ENCODE results near the gene CNDP2.
A peak's percentile ranks its signal among the peaks of the same experiment; 100 is the strongest.

The CNDP2 gene

DNA sequence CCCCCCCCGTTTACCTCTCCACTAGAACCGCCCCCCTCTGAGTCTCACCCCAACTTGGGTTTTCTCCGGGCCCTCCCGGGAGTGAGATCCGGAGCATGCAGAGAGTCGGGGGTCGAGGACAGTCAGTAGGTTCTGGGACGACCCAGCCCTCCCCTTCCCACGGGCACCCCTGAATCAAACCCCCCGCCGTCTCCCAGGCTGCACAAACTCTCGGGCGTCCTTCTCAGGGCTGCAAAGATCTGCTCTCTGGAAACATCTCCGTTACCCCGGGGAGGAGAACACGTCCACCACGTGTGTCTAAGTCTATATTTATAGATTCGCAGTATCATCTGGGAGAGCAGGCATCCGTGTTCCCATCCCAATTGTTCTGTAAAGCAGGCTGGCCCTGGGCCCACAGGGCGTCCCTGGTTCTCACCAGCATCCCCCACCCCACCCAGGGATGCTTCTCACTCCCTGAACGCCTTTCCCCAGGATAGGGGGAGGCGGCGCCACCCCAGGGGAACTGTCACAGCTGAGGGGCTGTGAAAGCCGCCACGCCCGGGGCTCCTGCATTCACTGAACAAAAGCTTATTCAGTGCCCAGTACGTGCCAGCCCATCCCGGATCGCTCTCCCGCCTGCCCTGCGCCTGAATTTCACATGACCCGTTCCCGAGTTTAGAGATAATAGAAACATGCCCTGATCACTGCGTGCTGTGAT lies 38.3 kb upstream of the CNDP2 start:
- DNase-seq (ENCODE audit: low read depth): no peak
- TF ChIP-seq, protein P1, sequence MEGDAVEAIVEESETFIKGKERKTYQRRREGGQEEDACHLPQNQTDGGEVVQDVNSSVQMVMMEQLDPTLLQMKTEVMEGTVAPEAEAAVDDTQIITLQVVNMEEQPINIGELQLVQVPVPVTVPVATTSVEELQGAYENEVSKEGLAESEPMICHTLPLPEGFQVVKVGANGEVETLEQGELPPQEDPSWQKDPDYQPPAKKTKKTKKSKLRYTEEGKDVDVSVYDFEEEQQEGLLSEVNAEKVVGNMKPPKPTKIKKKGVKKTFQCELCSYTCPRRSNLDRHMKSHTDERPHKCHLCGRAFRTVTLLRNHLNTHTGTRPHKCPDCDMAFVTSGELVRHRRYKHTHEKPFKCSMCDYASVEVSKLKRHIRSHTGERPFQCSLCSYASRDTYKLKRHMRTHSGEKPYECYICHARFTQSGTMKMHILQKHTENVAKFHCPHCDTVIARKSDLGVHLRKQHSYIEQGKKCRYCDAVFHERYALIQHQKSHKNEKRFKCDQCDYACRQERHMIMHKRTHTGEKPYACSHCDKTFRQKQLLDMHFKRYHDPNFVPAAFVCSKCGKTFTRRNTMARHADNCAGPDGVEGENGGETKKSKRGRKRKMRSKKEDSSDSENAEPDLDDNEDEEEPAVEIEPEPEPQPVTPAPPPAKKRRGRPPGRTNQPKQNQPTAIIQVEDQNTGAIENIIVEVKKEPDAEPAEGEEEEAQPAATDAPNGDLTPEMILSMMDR (conservative IDR thresholded peaks at IDR 0.05; ENCODE audit: low read length): no peak
- H3K4me3 ChIP-seq (ENCODE audit: low read length): no peak overlapping the region

- DNase-seq (ENCODE audit: low read depth): no peak
- H3K4me3 ChIP-seq (ENCODE audit: low read length): no peak overlapping the region
- TF ChIP-seq, protein P1 (conservative IDR thresholded peaks at IDR 0.05; ENCODE audit: low read length): peak; percentile 28; the same call in 1 of the 2 replicates
Observed at GRCh38 chr18:74459889-74460288, 36.3 kb upstream of the CNDP2 start.

DNA sequence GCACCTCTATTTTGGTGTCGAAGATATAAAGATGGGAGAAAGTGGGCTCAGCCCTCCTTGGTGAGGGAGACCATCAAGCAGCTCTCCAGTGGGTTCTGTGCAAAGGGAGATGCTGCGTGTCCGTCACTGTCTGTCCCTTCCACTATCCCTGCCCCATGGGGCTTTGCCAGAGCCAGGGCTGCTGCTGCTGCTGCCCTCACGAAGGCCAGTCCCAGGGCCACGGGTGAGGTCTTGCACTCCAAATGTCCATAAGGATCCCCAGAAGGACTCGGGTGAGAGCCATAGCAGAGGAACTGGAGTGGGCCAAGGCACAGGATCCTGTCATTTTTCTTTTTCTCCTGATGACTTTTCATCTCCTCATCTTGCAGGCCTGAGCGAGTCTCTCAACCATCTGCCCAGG lies 35.3 kb upstream of the CNDP2 start:
- TF ChIP-seq, protein P1 (conservative IDR thresholded peaks at IDR 0.05; ENCODE audit: low read length): no peak
- no peak for DNase-seq (ENCODE audit: low read depth)
- no peak overlapping the region for H3K4me3 ChIP-seq (ENCODE audit: low read length)

GRCh38 chr18:74463254-74463653 lies 32.9 kb upstream of the CNDP2 start:
- no peak for DNase-seq (ENCODE audit: low read depth)
- TF ChIP-seq, protein P1 (conservative IDR thresholded peaks at IDR 0.05; ENCODE audit: low read length): no peak
- H3K4me3 ChIP-seq (ENCODE audit: low read length): no peak overlapping the region

DNA sequence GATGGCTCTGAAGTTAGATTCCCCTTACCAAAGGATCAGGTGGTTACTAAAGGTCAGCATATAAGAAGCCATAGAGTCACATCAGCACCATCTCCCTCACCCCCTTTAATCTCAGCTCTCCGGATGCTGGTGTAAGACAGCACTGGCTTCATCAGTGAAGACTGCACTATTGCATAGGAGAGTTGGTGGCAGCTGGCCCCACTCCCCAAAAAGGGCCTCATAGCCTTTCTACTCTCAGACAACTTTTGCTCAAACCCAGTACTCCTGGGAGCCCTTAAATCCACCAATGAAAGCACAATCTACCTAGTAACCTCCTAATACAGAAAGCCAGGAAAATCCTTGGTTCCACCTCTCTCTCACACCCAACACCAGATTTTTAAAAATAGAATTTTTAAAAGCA lies 32.2 kb upstream of the CNDP2 start:
- TF ChIP-seq, protein P1 (conservative IDR thresholded peaks at IDR 0.05; ENCODE audit: low read length): no peak
- H3K4me3 ChIP-seq (ENCODE audit: low read length): no peak overlapping the region
- DNase-seq (ENCODE audit: low read depth): no peak

DNA sequence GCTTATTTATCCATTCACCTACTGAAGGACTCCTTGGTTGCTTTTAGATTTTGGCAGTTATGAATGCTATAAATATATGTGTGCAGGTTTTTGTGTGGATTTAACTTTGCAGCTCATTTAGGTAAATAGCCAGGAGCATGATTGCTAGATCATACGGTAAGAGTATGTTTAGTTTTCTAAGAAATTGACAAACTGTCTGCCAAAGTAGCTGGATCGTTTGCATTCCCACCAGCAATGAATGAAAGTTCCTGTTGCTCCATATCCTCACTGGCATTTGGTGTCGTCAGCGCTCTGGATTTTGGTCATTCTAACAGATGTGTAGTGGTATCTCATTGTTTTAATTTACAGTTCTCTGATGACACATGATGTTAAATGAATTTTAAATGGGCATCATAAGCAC lies 30.4 kb upstream of the CNDP2 start:
- TF ChIP-seq, protein P1 (conservative IDR thresholded peaks at IDR 0.05; ENCODE audit: low read length): no peak
- no peak overlapping the region for H3K4me3 ChIP-seq (ENCODE audit: low read length)
- no peak for DNase-seq (ENCODE audit: low read depth)

DNA sequence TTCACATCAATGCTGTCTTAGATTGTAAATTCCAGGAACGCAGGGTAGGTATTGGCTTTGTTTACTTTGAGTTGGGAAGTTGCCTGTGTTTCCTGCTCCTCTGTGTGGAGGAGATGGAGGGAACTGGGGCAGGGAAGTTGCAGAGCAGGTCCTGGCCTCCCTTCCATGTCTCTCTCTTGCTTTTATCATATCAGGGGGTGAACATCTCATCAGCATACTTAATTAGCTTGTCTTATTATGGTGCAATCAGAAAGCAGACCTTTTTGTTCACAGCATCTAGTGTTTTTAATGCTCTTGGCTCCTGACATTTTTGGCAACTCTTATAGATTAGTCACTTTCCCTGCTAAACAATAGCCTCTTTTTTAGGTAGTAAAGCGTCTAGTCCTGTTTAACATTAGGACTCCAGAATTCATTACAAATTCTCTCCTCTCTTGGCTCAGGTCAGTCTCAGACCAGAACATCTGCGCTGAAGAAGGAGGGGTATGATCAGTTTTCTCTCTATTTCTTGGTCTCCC lies 27.6 kb upstream of the CNDP2 start:
- peak; percentile 15 for DNase-seq (ENCODE audit: low read depth)
- TF ChIP-seq, protein P1 (conservative IDR thresholded peaks at IDR 0.05; ENCODE audit: low read length): no peak
- H3K4me3 ChIP-seq (ENCODE audit: low read length): no peak overlapping the region

All from AG10803 (cell line).